ENCODE measurements around the gene PRKAG2.

- TF ChIP-seq MYC (IDR thresholded peaks at IDR 0.05; ENCODE audit: low read depth, low read length) (no peak), CTCF (IDR thresholded peaks at IDR 0.05; ENCODE audit: low read depth, low read length) (no peak), POLR2A (IDR thresholded peaks at IDR 0.05; ENCODE audit: extremely low read depth, insufficient read length) (no peak), MAX (IDR thresholded peaks at IDR 0.05; ENCODE audit: low read depth, low read length) (no peak)
These were observed 205.4 kb downstream of the PRKAG2 start for GRCh38 chr7:151671514-151671913.

Data from NB4 (cell line).